Measurements from ENCODE around the gene LIPG.

DNA sequence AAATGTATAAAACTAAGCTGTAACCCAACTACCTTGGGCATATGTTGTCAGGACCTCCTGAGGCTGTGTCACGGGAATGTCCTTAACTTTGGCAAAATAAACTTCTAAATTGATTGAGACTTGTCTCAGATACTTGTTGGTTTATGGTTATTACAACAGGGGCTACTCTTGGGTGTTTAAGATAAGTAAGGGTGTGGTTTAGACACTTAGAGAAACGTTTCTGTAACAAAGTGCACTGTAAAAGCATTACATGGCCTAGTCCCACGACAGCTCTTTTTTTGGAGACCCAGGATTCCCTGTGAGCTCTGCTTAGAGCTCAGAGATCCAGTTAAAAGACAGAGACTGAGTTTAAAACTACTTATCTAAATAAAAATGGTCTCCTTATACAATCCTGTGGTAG, 32.3 kb upstream of the LIPG start:
- TF ChIP-seq, protein P1, sequence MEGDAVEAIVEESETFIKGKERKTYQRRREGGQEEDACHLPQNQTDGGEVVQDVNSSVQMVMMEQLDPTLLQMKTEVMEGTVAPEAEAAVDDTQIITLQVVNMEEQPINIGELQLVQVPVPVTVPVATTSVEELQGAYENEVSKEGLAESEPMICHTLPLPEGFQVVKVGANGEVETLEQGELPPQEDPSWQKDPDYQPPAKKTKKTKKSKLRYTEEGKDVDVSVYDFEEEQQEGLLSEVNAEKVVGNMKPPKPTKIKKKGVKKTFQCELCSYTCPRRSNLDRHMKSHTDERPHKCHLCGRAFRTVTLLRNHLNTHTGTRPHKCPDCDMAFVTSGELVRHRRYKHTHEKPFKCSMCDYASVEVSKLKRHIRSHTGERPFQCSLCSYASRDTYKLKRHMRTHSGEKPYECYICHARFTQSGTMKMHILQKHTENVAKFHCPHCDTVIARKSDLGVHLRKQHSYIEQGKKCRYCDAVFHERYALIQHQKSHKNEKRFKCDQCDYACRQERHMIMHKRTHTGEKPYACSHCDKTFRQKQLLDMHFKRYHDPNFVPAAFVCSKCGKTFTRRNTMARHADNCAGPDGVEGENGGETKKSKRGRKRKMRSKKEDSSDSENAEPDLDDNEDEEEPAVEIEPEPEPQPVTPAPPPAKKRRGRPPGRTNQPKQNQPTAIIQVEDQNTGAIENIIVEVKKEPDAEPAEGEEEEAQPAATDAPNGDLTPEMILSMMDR (IDR thresholded peaks at IDR 0.05; ENCODE audit: insufficient read depth, low read length, poor library complexity, severe bottlenecking) = no peak
- no peak for TF ChIP-seq EZH2phosphoT487 (conservative IDR thresholded peaks at IDR 0.05; ENCODE audit: low read length)
